Cardiac fibroblast (primary cell): ENCODE data around the gene NPAS1.

Source experiments
- DNase-seq, 2 donors: peaks; one replicate each; pipeline versions ENCODE4 v3.0.0 to v3.0.0-alpha.2; 2010; ENCODE audit warnings: low read depth in 2 of 2
- H3K4me3 ChIP-seq, 2 donors: replicated peaks in 1 of 2; 1 replicate in 1 of 2; 2 replicates in 1 of 2; pipeline ENCODE4 v1.5.1; 2011; ENCODE audit warnings: low read depth in 2 of 2, low read length in 2 of 2, mild to moderate bottlenecking in 2 of 2, moderate library complexity in 1 of 2
- CTCF ChIP-seq: IDR thresholded peaks from one replicate; pipeline ENCODE4 v1.5.1; 2011; ENCODE audit warnings: low read depth, mild to moderate bottlenecking, low read length, inconsistent platforms

The NPAS1 gene

GRCh38 chr19:46999377-46999776 is 20.3 kb upstream of the NPAS1 start:
- TF ChIP-seq CTCF, result no peak
- H3K4me3 ChIP-seq, result no peak overlapping the region
- no peak for DNase-seq

- no peak for TF ChIP-seq CTCF
- H3K4me3 ChIP-seq, result no peak overlapping the region
- no peak for DNase-seq
These were observed 19.8 kb upstream of the NPAS1 start for GRCh38 chr19:46999878-47000277.

GRCh38 chr19:47000373-47000772 is 19.3 kb upstream of the NPAS1 start:
- no peak for DNase-seq
- no peak for TF ChIP-seq CTCF
- H3K4me3 ChIP-seq, result no peak overlapping the region

- H3K4me3 ChIP-seq, result no peak overlapping the region
- no peak for DNase-seq
- no peak for TF ChIP-seq CTCF
These were observed 18.1 kb upstream of the NPAS1 start for GRCh38 chr19:47001584-47001983.

GRCh38 chr19:47002106-47002766 is 17.4 kb upstream of the NPAS1 start:
- no peak for TF ChIP-seq CTCF
- DNase-seq, result no peak
- no peak overlapping the region for H3K4me3 ChIP-seq

- DNase-seq, result no peak
- no peak overlapping the region for H3K4me3 ChIP-seq
- TF ChIP-seq CTCF, result no peak
These were observed 16.6 kb upstream of the NPAS1 start for GRCh38 chr19:47002853-47003610.
